HG03060 (cell line): Measurements from ENCODE around the gene PRKCB.
"Not testable (repeated sequence)": the region's sequence is repeated elsewhere in the genome, so short reads cannot be mapped to it uniquely, and the experiment has no call there.

Source experiments
- ATAC-seq: cut with Tn5 transposase; IDR thresholded peaks from one replicate; pipeline ENCODE4 v1.9.1; 2021; ENCODE audit warnings: low read depth, moderate number of reproducible peaks; ENCODE audit not compliant: unreplicated experiment

Gene PRKCB

GRCh38 chr16:24195221-24195620 is 359.4 kb downstream of the PRKCB start:
- ATAC-seq: no peak

- no peak for ATAC-seq
Observed at GRCh38 chr16:24198807-24199533, 363.2 kb downstream of the PRKCB start.

GRCh38 chr16:24203675-24204074 is 367.9 kb downstream of the PRKCB start:
- no peak for ATAC-seq

GRCh38 chr16:24204150-24204665 is 368.4 kb downstream of the PRKCB start:
- ATAC-seq: no peak

GRCh38 chr16:24206926-24207325 is 371.1 kb downstream of the PRKCB start:
- ATAC-seq: no peak

GRCh38 chr16:24208710-24209109 is 372.9 kb downstream of the PRKCB start:
- no peak for ATAC-seq

GRCh38 chr16:24214992-24215391 is 379.2 kb downstream of the PRKCB start:
- no peak for ATAC-seq

GRCh38 chr16:24216961-24217360 is 381.2 kb downstream of the PRKCB start:
- no peak for ATAC-seq

GRCh38 chr16:24217461-24217860 is 381.7 kb downstream of the PRKCB start:
- ATAC-seq: no peak

- no peak for ATAC-seq
Observed at GRCh38 chr16:24218299-24218698, 382.5 kb downstream of the PRKCB start.

- ATAC-seq: no peak
Observed at GRCh38 chr16:24221219-24221618, 385.4 kb downstream of the PRKCB start.

- no peak for ATAC-seq
Observed at GRCh38 chr16:24228514-24228913, 392.7 kb downstream of the PRKCB start.

- no peak for ATAC-seq
Observed at GRCh38 chr16:24232936-24233335, 397.2 kb downstream of the PRKCB start.

GRCh38 chr16:24234737-24235136 is 399.0 kb downstream of the PRKCB start:
- ATAC-seq: no peak

GRCh38 chr16:24235806-24236205 is 400.0 kb downstream of the PRKCB start:
- ATAC-seq: no peak

- ATAC-seq: not testable (repeated sequence)
Observed at GRCh38 chr16:24238846-24239245, 403.1 kb downstream of the PRKCB start.

- ATAC-seq: no peak
Observed at GRCh38 chr16:24246911-24247607, 411.3 kb downstream of the PRKCB start.

GRCh38 chr16:24253192-24253591 is 417.4 kb downstream of the PRKCB start:
- ATAC-seq: no peak

GRCh38 chr16:24255456-24256371 is 419.9 kb downstream of the PRKCB start, which contains the start of gene CACNG3:
Gene CACNG3, plus strand, starts transcription at chr16:24256335. Its CDS starts 420 bp downstream, at chr16:24256755.
- no peak for ATAC-seq

- ATAC-seq: no peak
Observed at GRCh38 chr16:24257958-24258357, 422.2 kb downstream of the PRKCB start.

GRCh38 chr16:24258791-24259190 is 423.0 kb downstream of the PRKCB start:
- no peak for ATAC-seq
